Epithelial cell of proximal tubule (primary cell): ENCODE measurements around the gene GALNT12. TPM values are rescaled to one million over a fixed set of nuclear protein-coding genes. Genes with fewer than 3 reads are reported as not detected.

Experiments
- DNase-seq: peaks from one replicate; pipeline ENCODE4 v3.0.0-alpha.2; 2011; ENCODE audit warnings: low read depth
- H3K4me3 ChIP-seq: 2 replicates; pipeline ENCODE4 v1.5.1; 2011; ENCODE audit warnings: low read depth, mild to moderate bottlenecking, low read length
- total RNA-seq: library from RNA; depleted of rRNA; stranded (reverse); fragments of >200 nt; gene quantifications from 2 replicates; pipeline ENCODE4 v1.2.3, GENCODE V29; 2015
- TF ChIP-seq, protein P1 (sequence below): conservative IDR thresholded peaks from 2 replicates; pipeline ENCODE4 v1.5.1; 2012; ENCODE audit warnings: low read depth, mild to moderate bottlenecking, low read length

GALNT12 gene
- total RNA-seq, 1 donor from 2014 or later: 19.5 TPM

DNA sequence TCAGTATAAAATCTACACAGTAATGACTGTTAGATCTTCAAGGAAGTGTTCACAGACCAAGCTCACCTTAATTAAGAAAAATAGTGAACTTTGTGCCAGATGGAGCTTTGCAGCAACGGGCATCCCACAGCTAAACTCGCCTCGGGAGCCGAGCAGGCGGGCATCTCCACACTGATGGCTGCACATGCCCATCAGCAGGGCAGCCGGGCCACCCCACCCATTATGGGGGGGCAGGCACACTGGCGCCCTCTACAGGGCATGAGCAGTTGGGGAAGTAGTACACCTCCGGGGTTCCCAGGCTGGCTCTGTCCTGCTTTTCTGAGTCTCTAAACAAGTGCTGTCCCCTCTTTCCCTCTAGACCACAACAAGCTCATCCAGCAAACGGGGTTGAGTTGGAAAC lies 32.7 kb upstream of the GALNT12 start:
- TF ChIP-seq, protein P1, sequence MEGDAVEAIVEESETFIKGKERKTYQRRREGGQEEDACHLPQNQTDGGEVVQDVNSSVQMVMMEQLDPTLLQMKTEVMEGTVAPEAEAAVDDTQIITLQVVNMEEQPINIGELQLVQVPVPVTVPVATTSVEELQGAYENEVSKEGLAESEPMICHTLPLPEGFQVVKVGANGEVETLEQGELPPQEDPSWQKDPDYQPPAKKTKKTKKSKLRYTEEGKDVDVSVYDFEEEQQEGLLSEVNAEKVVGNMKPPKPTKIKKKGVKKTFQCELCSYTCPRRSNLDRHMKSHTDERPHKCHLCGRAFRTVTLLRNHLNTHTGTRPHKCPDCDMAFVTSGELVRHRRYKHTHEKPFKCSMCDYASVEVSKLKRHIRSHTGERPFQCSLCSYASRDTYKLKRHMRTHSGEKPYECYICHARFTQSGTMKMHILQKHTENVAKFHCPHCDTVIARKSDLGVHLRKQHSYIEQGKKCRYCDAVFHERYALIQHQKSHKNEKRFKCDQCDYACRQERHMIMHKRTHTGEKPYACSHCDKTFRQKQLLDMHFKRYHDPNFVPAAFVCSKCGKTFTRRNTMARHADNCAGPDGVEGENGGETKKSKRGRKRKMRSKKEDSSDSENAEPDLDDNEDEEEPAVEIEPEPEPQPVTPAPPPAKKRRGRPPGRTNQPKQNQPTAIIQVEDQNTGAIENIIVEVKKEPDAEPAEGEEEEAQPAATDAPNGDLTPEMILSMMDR: peak; percentile 85
- no peak overlapping the region for H3K4me3 ChIP-seq
- DNase-seq: no peak

DNA sequence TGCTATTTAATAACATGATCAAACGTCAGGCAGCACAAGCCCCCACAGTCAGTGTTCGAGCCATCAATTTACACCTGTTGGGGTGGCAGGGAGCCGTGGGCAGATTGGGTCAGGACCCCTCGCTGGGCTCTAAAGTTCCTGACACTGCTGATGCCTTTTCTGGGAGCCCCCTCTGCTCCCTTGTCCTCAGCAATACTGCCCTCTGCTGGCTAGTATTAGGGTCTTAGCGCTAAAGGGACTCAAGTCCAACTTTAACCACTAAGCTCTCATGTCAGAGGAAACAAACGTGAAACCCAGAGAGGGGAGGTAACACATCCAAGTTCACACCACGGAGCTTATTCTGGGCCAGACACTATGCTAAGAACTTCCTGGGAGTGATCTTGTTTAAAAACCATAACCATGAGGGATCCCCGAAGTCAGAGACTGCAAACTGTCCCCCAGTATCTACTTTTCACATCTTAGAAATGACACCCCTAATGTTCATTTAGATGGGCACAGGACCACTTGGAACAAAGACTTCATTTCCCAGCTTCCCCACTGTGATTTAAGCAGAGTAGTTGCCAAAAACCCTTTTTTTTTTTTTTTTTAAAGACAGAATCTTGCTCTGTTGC lies 31.5 kb upstream of the GALNT12 start:
- TF ChIP-seq, protein P1: peak; percentile 87
- DNase-seq: no peak
- no peak overlapping the region for H3K4me3 ChIP-seq

DNA sequence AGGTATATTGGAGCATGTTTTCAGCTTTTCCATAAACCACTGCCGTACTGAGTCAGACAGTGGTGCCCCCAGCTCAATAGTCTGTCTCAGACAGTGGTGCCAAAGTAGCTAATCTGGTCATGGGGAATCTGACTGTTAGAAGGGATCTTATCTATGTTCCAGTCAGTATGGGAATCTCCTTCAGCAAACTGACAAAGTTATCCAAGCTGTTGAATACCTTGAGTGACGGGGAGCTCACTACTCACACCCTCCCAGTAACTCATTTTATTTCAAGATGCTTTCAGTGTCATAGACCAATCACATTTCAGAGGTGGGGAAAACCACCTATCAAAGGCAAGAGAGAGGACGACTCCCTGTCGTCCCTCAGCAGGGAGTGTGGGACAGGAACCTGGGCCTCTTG lies 29.9 kb upstream of the GALNT12 start:
- no peak overlapping the region for H3K4me3 ChIP-seq
- TF ChIP-seq, protein P1: no peak

DNA sequence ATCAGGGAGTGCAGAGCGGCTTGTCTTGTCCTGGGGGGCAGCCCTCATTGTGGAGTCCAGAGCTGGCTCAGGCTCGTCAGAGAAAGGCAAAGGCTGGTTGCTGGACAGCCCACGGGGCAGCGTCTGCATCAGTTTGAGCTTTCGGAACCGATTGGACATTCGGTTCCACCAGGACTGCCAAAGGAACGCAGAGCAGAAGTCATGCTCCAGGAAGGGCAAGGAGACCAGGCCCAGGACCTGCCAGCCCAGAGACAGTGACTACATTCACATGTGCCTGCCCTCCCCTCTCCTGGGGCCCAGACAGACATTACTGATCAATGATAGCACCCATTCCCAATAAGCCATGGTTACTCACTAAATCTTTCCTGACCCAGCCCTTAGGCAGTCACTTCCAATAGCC lies 29.2 kb upstream of the GALNT12 start:
- H3K4me3 ChIP-seq: no peak overlapping the region
- no peak for DNase-seq
- TF ChIP-seq, protein P1: no peak

More for the DNA sequence above, 29.9 kb upstream of the GALNT12 start:
- DNase-seq: no peak

DNA sequence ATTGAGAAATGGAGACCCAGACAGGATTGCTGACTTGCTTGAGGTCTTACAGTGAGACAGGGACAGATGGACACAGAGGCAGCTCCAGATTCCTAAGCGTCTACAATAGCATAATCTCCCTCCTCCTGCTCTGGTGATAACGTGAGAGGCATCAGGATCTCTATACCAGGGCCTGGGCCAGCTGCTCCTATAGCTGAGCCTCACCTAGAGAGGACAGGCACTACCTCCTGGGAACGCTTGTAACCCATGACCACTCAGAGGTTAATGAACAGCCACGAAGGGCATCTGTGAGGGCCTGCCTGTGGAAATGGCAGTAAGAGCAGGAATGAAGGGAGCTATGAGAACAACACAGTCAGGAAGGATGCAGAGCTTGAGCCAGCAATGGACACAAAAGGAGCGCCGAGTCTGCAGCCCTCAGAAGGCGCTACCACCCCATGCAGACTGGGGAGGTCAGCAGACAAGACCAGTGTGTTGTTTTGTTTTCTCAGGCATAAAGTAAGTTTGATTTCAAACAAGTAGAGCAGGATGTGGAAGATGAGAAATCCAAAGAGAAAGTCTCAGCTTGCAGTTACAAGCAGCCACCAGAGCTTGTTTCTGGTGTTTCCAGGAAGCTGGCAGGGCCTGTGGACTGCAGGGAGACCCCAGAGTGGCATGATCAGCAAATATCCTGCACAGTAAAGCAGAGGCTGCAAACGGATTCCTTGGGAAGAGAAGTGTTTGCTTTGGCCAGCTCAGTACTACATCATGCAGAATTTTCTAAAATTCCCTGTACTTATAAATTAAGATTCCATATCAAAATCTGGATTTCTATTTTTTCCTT lies 28.5 kb upstream of the GALNT12 start:
- H3K4me3 ChIP-seq: no peak overlapping the region
- DNase-seq: peak; percentile 39

DNA sequence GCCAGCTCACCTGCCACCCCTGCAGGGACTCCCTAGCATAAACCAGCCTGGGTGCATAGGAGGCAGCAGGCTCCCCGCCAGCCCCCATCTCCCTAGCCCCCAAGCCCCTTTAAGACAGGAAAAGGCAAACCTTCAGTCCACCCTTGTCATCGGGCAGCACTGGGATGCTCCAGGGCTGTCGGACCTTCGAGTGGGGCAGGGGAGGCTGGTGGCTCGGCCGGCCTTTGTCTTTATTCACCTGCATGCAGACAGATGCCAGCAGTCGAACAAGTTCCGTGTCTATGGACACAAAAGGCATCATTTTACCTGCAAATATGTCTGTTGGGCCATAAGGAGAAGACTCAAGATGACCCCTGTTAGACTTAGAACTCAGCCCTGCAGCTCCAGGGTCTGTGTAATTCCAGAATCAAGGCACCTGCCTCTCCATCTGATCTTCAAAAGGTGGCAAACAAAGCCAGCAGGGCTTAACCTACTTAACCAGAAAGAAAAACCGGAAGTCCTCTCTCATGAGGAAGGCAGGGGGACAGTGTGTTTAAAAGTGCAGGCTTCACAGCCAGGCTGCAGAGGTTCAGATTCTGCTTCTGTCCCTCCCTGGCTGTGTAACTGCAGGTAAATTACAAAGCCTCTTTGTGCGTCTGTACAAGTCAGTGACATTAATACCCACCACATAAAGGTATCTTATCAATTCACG lies 27.3 kb upstream of the GALNT12 start:
- TF ChIP-seq, protein P1: no peak
- no peak for DNase-seq
- H3K4me3 ChIP-seq: no peak overlapping the region

More for the DNA sequence above, 28.5 kb upstream of the GALNT12 start:
- TF ChIP-seq, protein P1: no peak
